ENCODE data around the gene CLINT1. TPM values are rescaled to one million over a fixed set of nuclear protein-coding genes. Genes with fewer than 3 reads are reported as not detected.
A peak's percentile ranks its signal among the peaks of the same experiment; 100 is the strongest.

CLINT1 gene
- total RNA-seq, 4 donors from 2014 or later, result 48.3 to 84.6 (median 61.7) TPM

DNA sequence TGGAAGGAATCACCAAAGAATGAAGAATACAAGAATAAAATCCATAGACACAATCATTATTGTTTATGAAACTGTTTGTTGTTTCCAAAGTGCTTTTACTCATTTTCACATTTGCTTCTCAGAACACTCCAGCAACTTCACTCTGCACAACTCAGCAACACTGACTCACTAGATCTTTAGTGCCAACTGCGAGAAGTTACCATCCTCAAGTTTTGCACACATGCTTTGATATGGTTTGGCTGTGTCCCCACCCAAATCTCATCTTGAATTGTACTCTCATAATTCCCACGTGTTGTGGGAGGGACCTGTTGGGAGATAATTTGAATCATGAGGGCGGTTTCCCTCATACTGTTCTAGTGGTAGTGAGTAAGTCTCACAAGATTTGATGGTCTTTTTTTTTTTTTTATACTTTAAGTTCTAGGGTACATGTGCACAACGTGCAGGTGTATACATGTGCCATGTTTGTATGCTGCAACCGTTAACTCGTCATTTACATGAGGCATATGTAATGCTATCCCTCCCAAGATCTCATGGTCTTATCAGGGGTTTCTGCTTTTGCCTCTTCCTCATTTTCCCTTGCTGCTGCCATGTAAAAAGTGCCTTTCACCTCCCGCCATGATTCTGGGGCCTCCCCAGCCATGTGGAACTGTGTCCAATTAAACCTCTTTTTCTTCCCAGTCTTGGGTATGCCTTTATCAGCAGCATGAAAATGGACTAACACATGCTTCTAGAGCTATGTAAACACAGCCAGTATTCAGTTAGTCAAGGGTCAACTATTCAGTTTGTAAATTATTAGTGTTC, 36.9 kb downstream of the CLINT1 start:
- TF ChIP-seq POLR2A (IDR thresholded peaks at IDR 0.05) (no peak), EP300 (IDR thresholded peaks at IDR 0.05) (no peak)
- TF ChIP-seq, protein P1, sequence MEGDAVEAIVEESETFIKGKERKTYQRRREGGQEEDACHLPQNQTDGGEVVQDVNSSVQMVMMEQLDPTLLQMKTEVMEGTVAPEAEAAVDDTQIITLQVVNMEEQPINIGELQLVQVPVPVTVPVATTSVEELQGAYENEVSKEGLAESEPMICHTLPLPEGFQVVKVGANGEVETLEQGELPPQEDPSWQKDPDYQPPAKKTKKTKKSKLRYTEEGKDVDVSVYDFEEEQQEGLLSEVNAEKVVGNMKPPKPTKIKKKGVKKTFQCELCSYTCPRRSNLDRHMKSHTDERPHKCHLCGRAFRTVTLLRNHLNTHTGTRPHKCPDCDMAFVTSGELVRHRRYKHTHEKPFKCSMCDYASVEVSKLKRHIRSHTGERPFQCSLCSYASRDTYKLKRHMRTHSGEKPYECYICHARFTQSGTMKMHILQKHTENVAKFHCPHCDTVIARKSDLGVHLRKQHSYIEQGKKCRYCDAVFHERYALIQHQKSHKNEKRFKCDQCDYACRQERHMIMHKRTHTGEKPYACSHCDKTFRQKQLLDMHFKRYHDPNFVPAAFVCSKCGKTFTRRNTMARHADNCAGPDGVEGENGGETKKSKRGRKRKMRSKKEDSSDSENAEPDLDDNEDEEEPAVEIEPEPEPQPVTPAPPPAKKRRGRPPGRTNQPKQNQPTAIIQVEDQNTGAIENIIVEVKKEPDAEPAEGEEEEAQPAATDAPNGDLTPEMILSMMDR (IDR thresholded peaks at IDR 0.05), result no peak
- H3K4me1 ChIP-seq, result peaks cover 0 to 64% (median 7%) of the 10 kb centered on the region in 4 donors
- no peaks in the 10 kb centered on the region for H3K27me3 ChIP-seq
- no peak overlapping the region for H3K27ac ChIP-seq
- H3K9me3 ChIP-seq, result no peaks in the 10 kb centered on the region
- no peak for DNase-seq (ENCODE audit: low spot score in 2 of 2)
- H3K4me3 ChIP-seq, result no peak overlapping the region
- WGBS, 2 donors, result 93% methylated on average over 7 of the region's 7 CpGs
- no peaks in the 10 kb centered on the region for H3K36me3 ChIP-seq

DNA sequence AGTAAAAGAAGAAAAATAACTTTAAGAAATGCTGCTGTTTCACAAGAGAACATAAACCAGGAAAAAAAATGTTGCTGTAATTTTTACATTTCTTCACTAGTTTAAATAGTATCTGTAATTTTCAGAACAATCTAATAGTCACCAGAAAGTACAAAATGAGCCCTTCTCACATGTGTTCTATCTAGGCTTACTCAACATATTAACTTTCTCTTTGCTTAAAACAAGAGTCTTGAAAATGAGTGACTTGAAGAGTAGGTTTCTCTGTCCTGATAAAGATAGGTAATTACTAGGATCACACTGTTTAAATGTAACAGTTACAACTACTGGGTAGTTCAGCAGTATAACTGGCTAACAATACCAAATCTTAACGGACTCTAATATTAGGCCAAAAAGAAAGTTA, 37.5 kb downstream of the CLINT1 start:
- TF ChIP-seq, protein P1 (IDR thresholded peaks at IDR 0.05), result no peak
- TF ChIP-seq POLR2A (IDR thresholded peaks at IDR 0.05) (no peak), EP300 (IDR thresholded peaks at IDR 0.05) (no peak)
- Histone ChIP-seq H3K4me3 (no peak overlapping the region), H3K27ac (no peak overlapping the region), H3K4me1 (peaks cover 0 to 62% (median 5%) of the 10 kb centered on the region in 4 donors), H3K27me3 (no peaks in the 10 kb centered on the region), H3K9me3 (no peaks in the 10 kb centered on the region), H3K36me3 (no peaks in the 10 kb centered on the region)
- 82 to 88% methylated on average over 1 of the region's 1 CpG for WGBS, 2 donors
- no peak for DNase-seq (ENCODE audit: low spot score in 2 of 2)

DNA sequence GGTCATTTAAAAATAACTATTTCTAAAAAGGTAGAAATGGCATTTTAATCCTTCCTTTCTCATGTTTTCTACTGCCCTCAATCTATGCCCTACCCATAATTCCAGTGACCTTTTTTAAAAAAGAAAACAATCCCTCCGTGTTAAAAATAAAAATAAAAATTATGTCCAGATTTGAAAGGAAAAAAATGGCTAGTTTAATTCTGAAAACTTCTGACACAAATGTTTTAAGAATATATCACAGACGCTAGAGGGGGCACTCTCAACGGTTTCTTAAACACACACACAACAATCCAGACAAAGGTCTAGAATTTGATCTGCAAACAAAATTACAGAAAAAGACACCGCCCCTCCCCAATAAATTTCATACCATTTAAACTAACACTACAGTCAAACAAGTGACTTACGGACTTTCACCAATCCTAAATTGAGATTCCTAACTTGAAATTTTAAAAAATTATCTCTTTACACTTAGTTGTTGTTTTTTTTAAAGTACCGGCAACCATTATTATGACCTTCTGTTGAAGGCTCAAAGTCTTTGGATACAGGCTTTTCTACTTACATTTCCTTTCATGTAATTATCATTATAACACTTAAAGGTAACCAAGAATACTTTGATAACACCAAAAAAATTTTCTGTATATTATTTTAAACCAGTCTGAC, 38.2 kb downstream of the CLINT1 start:
- H3K36me3 ChIP-seq, result no peaks in the 10 kb centered on the region
- peak in 1 of 2 donors; percentile 53 for DNase-seq (ENCODE audit: low spot score in 2 of 2)
- peak overlapping the region in 1 of 4 donors; percentile 37 for H3K27ac ChIP-seq
- H3K9me3 ChIP-seq, result no peaks in the 10 kb centered on the region
- no peak for TF ChIP-seq POLR2A (IDR thresholded peaks at IDR 0.05)
- TF ChIP-seq, protein P1 (IDR thresholded peaks at IDR 0.05), result peak in 4 of 5 experiments; percentile 32 to 55 (median 36)
- H3K27me3 ChIP-seq, result no peaks in the 10 kb centered on the region
- no peak overlapping the region for H3K4me3 ChIP-seq
- WGBS, 2 donors, result 26 to 28% methylated on average over 6 of the region's 6 CpGs
- H3K4me1 ChIP-seq, result peaks cover 0 to 55% (median 2%) of the 10 kb centered on the region in 4 donors

DNA sequence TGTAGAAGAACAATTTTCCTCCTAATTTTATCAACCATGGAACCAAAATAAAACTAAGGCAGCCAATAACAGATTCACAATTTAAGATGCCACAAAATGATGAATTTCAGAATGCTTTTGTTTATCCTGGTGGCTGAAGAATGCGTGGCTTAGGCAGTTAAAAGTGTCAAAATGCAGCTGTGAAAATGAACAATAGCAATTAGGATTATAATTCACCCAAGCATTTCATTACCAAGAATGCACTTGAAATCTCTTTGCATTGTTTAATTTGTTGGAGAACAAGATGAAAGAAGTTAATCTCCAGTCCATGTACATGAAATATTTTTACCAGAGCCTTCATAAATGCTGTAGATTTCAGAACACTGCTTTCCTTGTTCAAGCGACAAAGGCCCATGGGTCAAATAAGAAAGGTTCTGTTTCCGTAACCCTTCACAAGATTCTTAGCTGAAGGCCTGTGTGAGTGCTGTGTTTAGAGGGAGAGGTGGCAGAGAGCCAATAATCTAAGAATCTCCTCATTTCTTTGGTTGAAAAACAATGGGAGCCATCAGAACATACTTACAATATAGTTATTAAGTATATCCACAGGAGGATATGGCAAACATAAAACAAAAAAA, 39.3 kb downstream of the CLINT1 start:
- TF ChIP-seq, protein P1 (IDR thresholded peaks at IDR 0.05), result no peak
- no peak for TF ChIP-seq POLR2A (IDR thresholded peaks at IDR 0.05)
- no peak for TF ChIP-seq EP300 (IDR thresholded peaks at IDR 0.05)
- Histone ChIP-seq H3K4me1 (peaks cover 0 to 46% (median 2%) of the 10 kb centered on the region in 4 donors), H3K36me3 (no peaks in the 10 kb centered on the region), H3K27ac (peak overlapping the region in 2 of 4 donors; percentile 37 to 57), H3K4me3 (no peak overlapping the region), H3K9me3 (no peaks in the 10 kb centered on the region), H3K27me3 (no peaks in the 10 kb centered on the region)
- no peak for DNase-seq (ENCODE audit: low spot score in 2 of 2)
- WGBS, 2 donors, result 18 to 27% methylated on average over 3 of the region's 3 CpGs

Data from tibial nerve (tissue), 4 donors.